Astrocyte (in vitro differentiated cells and primary cell): ENCODE data around the gene ARHGAP23.
"Not testable (repeated sequence)": the region's sequence is repeated elsewhere in the genome, so short reads cannot be mapped to it uniquely, and the experiment has no call there.

Experiments
- CTCF ChIP-seq: IDR thresholded peaks from 2 replicates; pipeline ENCODE4 v1.5.1; 2011; ENCODE audit warnings: low read depth, mild to moderate bottlenecking, inconsistent platforms, low read length, moderate library complexity; ENCODE audit not compliant: insufficient read depth
- EZH2 ChIP-seq: IDR thresholded peaks from 2 replicates; pipeline ENCODE4 v1.6.1; 2012; ENCODE audit warnings: mild to moderate bottlenecking, low read length, inconsistent platforms; ENCODE audit not compliant: insufficient read depth

GRCh38 chr17:38489774-38490173, 61.5 kb downstream of the ARHGAP23 start:
- not testable (repeated sequence) for TF ChIP-seq CTCF, EZH2
